Endothelial cell of umbilical vein (primary cell): Measurements from ENCODE around the gene OR2C3. TPM values are rescaled to one million over a fixed set of nuclear protein-coding genes. Genes with fewer than 3 reads are reported as not detected.

Experiments
- BruUV-seq: library from RNA; stranded (reverse); fragments of 400-500 nt; replicated peaks from 2 replicates; lab custom pipeline; 2021; lab: Mats Ljungman, UMichigan
- CTCF ChIA-PET: fragments of 300-600, 350-600 bp; sonication (Branson Sonifier 250); formaldehyde crosslinking; loops from one replicate; lab custom pipeline; 2021; ENCODE audit warnings: antibody characterized with exemption, inconsistent platforms; lab: Charles Lee
- POLR2A ChIA-PET: fragments of 300-600, 350-600 bp; sonication (Branson Sonifier 250); formaldehyde crosslinking; loops from one replicate; lab custom pipeline; 2021; ENCODE audit warnings: antibody characterized with exemption, inconsistent platforms; lab: Charles Lee
- DNase-seq: peaks from one replicate; pipeline ENCODE4 v3.0.0-alpha.2; 2011; ENCODE audit warnings: low read depth, low spot score
- FAIRE-seq: peaks from 2 replicates; lab custom pipeline; 2011; peaks lifted over from hg19 to GRCh38; lab: Jason Lieb, UNC
- H2AFZ ChIP-seq: 2 replicates; pipeline ENCODE4 v1.6.0; 2012; ENCODE audit warnings: low read depth, low read length, control low read depth, inconsistent platforms
- H3K27ac ChIP-seq: 2 replicates; pipeline ENCODE4 v1.5.1; 2011; ENCODE audit warnings: low read depth, mild to moderate bottlenecking, control low read depth, low read length, moderate library complexity; ENCODE audit not compliant: insufficient read depth
- H3K27me3 ChIP-seq, 2 experiments: 2 replicates each; pipeline versions ENCODE4 v1.6.0 to v1.6.1; 2011; ENCODE audit warnings: low read length in 2 of 2, mixed read lengths in 1 of 2; ENCODE audit not compliant: control insufficient read depth in 2 of 2, insufficient read depth in 2 of 2
- H3K36me3 ChIP-seq, 2 experiments: 2 replicates in 1 of 2; 3 replicates in 1 of 2; pipeline ENCODE4 v1.5.1; 2011; ENCODE audit warnings: low read length in 2 of 2, mild to moderate bottlenecking in 1 of 2, moderate library complexity in 1 of 2; ENCODE audit not compliant: control insufficient read depth in 2 of 2, insufficient read depth in 2 of 2; ENCODE audit errors: extremely low read depth in 1 of 2
- H3K4me1 ChIP-seq: 3 replicates; pipeline ENCODE4 v1.5.1; 2011; ENCODE audit warnings: mild to moderate bottlenecking, low read length; ENCODE audit not compliant: control insufficient read depth, insufficient read depth; ENCODE audit errors: extremely low read depth
- H3K4me2 ChIP-seq: 2 replicates; pipeline ENCODE4 v1.6.1; 2011; ENCODE audit warnings: low read length, control low read depth, mixed read lengths; ENCODE audit not compliant: insufficient read depth
- H3K4me3 ChIP-seq, 3 experiments: fragments of 200-600 bp in 1 of 3; sonication (generic), shearing (Covaris generic) in 1 of 3; replicated peaks in 1 of 3; 2 replicates each; pipeline ENCODE4 v1.5.1; 2011 to 2016; ENCODE audit warnings: control low read depth in 3 of 3, low read length in 3 of 3, mild to moderate bottlenecking in 2 of 3, inconsistent platforms in 1 of 3, low read depth in 1 of 3, moderate library complexity in 1 of 3; ENCODE audit not compliant: insufficient read depth in 1 of 3
- H3K79me2 ChIP-seq: 2 replicates; pipeline ENCODE4 v1.6.0; 2012; ENCODE audit warnings: low read length, inconsistent platforms; ENCODE audit not compliant: control insufficient read depth, insufficient read depth
- H3K9ac ChIP-seq: replicated peaks from 2 replicates; pipeline ENCODE3; 2011; ENCODE audit warnings: low read length, control low read depth; ENCODE audit not compliant: insufficient read depth; ENCODE audit errors: extremely low read depth
- H3K9me1 ChIP-seq: replicated peaks from 3 replicates; pipeline ENCODE4 v1.6.0; 2011; ENCODE audit warnings: mild to moderate bottlenecking, low read length; ENCODE audit not compliant: control insufficient read depth, insufficient read depth; ENCODE audit errors: extremely low read depth
- H3K9me3 ChIP-seq: replicated peaks from 2 replicates; pipeline ENCODE4 v1.5.1; 2012; ENCODE audit warnings: low read length, inconsistent platforms; ENCODE audit not compliant: control insufficient read depth, insufficient read depth
- H4K20me1 ChIP-seq: replicated peaks from 2 replicates; pipeline ENCODE3; 2011; ENCODE audit warnings: mild to moderate bottlenecking, low read length; ENCODE audit not compliant: control insufficient read depth, insufficient read depth; ENCODE audit errors: extremely low read depth
- EZH2 ChIP-seq: IDR thresholded peaks from 2 replicates; pipeline ENCODE4 v1.6.1; 2012; ENCODE audit warnings: borderline replicate concordance, low read depth, mild to moderate bottlenecking, moderate library complexity, low read length, inconsistent platforms; ENCODE audit not compliant: severe bottlenecking
- FOS ChIP-seq: IDR thresholded peaks from 2 replicates; pipeline ENCODE4 v1.6.1; 2011; ENCODE audit warnings: mild to moderate bottlenecking, low read length, moderate library complexity, borderline replicate concordance; ENCODE audit not compliant: insufficient read depth
- GATA2 ChIP-seq: IDR thresholded peaks from 2 replicates; pipeline ENCODE4 v1.7.0; 2011; ENCODE audit warnings: low read depth, mild to moderate bottlenecking, moderate library complexity, mixed read lengths, low read length; ENCODE audit not compliant: insufficient read length, insufficient read depth
- JUN ChIP-seq: IDR thresholded peaks from 2 replicates; pipeline ENCODE4 v1.6.1; 2011; ENCODE audit warnings: borderline replicate concordance, low read depth; ENCODE audit not compliant: insufficient read length, insufficient read depth
- MYC ChIP-seq: IDR thresholded peaks from one replicate; pipeline ENCODE4 v1.6.1; 2011; ENCODE audit warnings: mild to moderate bottlenecking, low read depth, low read length
- POLR2A ChIP-seq: IDR thresholded peaks from 2 replicates; pipeline ENCODE4 v1.6.1; 2012; ENCODE audit warnings: low read depth, mild to moderate bottlenecking, control low read depth, low read length
- POLR2AphosphoS5 ChIP-seq: IDR thresholded peaks from 2 replicates; pipeline ENCODE4 v1.6.1; 2012; ENCODE audit warnings: low read depth, mild to moderate bottlenecking, control low read depth, low read length, moderate library complexity; ENCODE audit not compliant: insufficient read depth
- dilution Hi-C: fragments of 300-500 bp; cut with MboI; formaldehyde crosslinking; loops from one replicate; pipeline ENCODE4 v1.15.0; 2019; ENCODE audit warnings: low sequenced_read_pairs; ENCODE audit not compliant: extremely low pct_ligation_motif_present
- intact Hi-C: fragments of 100-400 bp; cut with micrococcal nuclease; formaldehyde crosslinking; loops from one replicate; pipeline ENCODE4 v1.10.0; 2022
- polyA plus RNA-seq, 4 experiments: library from polyadenylated mRNA; depleted of rRNA in 3 of 4; stranded (reverse) in 3 of 4; unstranded in 1 of 4; fragments of >200 nt; gene quantifications; 2 replicates each; pipeline versions ENCODE4 v1.2.1 to v1.2.3, GENCODE V29; 2011 to 2012; ENCODE audit warnings: missing spikeins in 1 of 4
- total RNA-seq: library from RNA; stranded (reverse); gene quantifications from 2 replicates; pipeline ENCODE4 v1.2.3, GENCODE V29; 2021
- TF ChIP-seq, protein P1 (sequence below): IDR thresholded peaks from 2 replicates; pipeline ENCODE4 v1.6.1; 2011; ENCODE audit not compliant: insufficient read depth, insufficient read length
- TF ChIP-seq, protein P2 (sequence below), 2 donors: IDR thresholded peaks; 1 replicate in 1 of 2; 2 replicates in 1 of 2; pipeline ENCODE4 v1.5.1; 2011; ENCODE audit warnings: low read length in 2 of 2, mild to moderate bottlenecking in 2 of 2, moderate library complexity in 2 of 2, control low read depth in 1 of 2, inconsistent platforms in 1 of 2, low read depth in 1 of 2; ENCODE audit not compliant: insufficient read depth in 1 of 2; ENCODE audit errors: extremely low read depth in 1 of 2

OR2C3 gene
- total and polyA plus RNA-seq, 2 donors (not counting 3 experiments of a cell fraction or from before 2014, with no cell fraction given): not detected

DNA sequence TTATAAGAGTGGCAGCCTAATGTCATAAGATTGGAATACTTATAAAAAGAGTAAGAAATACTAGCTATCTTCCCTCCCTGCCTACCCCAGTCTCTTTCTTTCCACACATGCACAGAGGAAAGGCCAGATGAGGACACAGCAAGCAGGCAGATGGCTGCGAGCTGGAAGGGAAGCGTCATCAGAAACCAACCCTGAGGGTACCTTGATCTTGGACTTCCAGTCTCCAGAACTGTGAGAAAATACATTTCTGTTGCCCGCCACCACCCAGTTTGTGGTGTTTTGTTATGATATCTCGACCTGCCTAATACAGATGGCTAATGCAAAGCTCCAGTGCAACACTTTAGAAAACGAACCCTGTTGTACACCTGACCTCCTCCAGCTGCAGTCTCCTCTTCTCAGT, 2.3 kb upstream of the OR2C3 start:
- Histone ChIP-seq H3K4me3 (no peak overlapping the region), H3K36me3 (no peaks in the 10 kb centered on the region), H3K79me2 (no peaks in the 10 kb centered on the region), H3K27me3 (no peaks in the 10 kb centered on the region), H3K4me1 (no peaks in the 10 kb centered on the region), H3K27ac (no peak overlapping the region), H4K20me1 (no peaks in the 10 kb centered on the region), H3K4me2 (no peak overlapping the region), H3K9me3 (peaks cover 2% of the 10 kb centered on the region), H3K9ac (no peak overlapping the region), H2AFZ (no peak overlapping the region), H3K9me1 (no peaks in the 10 kb centered on the region)
- TF ChIP-seq FOS (no peak), MYC (no peak), POLR2A (no peak), JUN (no peak), EZH2 (no peak)
- TF ChIP-seq, protein P1, sequence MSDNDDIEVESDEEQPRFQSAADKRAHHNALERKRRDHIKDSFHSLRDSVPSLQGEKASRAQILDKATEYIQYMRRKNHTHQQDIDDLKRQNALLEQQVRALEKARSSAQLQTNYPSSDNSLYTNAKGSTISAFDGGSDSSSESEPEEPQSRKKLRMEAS: no peak
- FAIRE-seq (no peak), DNase-seq (no peak)
- dilution Hi-C loops: no loop called here
- POLR2A ChIA-PET: no interaction called here
- no TSS peak for BruUV-seq
- intact Hi-C loops: no loop called here
- CTCF ChIA-PET: no interaction called here

DNA sequence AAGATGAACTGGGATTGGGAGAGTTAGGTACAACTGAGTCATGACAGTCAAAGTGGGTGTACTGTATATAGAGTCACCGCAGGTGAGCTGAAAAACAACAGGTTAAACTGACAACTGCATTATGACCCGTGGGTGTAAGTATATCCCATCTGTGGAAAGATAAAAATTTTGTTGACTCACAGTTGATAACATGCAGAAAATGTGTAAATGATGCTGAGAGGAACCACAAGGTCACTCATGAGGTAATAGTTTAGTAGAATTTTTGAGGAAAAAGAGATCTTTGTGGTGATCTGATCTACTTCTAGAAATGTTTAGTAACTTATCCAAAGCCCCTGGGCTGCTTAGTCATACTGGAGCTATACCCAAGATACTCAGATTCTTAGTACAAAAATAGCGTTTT, 838 bp downstream of the OR2C3 start:
- dilution Hi-C loops (no loop called here), intact Hi-C loops (no loop called here)
- BruUV-seq: no TSS peak
- no peaks in the 10 kb centered on the region for H3K4me1 ChIP-seq
- H3K4me2 ChIP-seq: no peak overlapping the region
- H3K9me3 ChIP-seq: no peaks in the 10 kb centered on the region
- CTCF ChIA-PET: no interaction called here
- TF ChIP-seq POLR2A (no peak), GATA2 (no peak), MYC (no peak), FOS (no peak), EZH2 (no peak), POLR2AphosphoS5 (no peak), JUN (no peak)
- TF ChIP-seq, protein P2, sequence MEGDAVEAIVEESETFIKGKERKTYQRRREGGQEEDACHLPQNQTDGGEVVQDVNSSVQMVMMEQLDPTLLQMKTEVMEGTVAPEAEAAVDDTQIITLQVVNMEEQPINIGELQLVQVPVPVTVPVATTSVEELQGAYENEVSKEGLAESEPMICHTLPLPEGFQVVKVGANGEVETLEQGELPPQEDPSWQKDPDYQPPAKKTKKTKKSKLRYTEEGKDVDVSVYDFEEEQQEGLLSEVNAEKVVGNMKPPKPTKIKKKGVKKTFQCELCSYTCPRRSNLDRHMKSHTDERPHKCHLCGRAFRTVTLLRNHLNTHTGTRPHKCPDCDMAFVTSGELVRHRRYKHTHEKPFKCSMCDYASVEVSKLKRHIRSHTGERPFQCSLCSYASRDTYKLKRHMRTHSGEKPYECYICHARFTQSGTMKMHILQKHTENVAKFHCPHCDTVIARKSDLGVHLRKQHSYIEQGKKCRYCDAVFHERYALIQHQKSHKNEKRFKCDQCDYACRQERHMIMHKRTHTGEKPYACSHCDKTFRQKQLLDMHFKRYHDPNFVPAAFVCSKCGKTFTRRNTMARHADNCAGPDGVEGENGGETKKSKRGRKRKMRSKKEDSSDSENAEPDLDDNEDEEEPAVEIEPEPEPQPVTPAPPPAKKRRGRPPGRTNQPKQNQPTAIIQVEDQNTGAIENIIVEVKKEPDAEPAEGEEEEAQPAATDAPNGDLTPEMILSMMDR (IDR thresholded peaks at IDR 0.05; ENCODE audit: extremely low read depth in 1 of 2, insufficient read depth in 1 of 2, low read depth in 1 of 2, low read length in 2 of 2): no peak
- TF ChIP-seq, protein P1: no peak
- H4K20me1 ChIP-seq: no peaks in the 10 kb centered on the region
- DNase-seq: no peak
- no peak for FAIRE-seq
- H3K4me3 ChIP-seq: no peak overlapping the region
- H3K9me1 ChIP-seq: no peaks in the 10 kb centered on the region
- POLR2A ChIA-PET: no interaction called here
- H3K79me2 ChIP-seq: no peaks in the 10 kb centered on the region
- H3K36me3 ChIP-seq: no peaks in the 10 kb centered on the region
- no peaks in the 10 kb centered on the region for H3K27me3 ChIP-seq
- no peak overlapping the region for H3K27ac ChIP-seq
- no peak overlapping the region for H2AFZ ChIP-seq
- H3K9ac ChIP-seq: no peak overlapping the region
